Omental fat pad (tissue), 4 donors: ENCODE measurements around the gene MLH3. TPM values are rescaled to one million over a fixed set of nuclear protein-coding genes. Genes with fewer than 3 reads are reported as not detected.
A peak's percentile ranks its signal among the peaks of the same experiment; 100 is the strongest.

Source experiments
- ATAC-seq: fragments of 150-250 bp; one replicate; pipeline ENCODE4 v1.9.1; 2016; ENCODE audit warnings: mild to moderate bottlenecking, moderate library complexity; ENCODE audit not compliant: low FRiP score
- DNase-seq: peaks from one replicate; pipeline ENCODE4 v3.0.0-alpha.2; 2019; ENCODE audit warnings: low spot score
- CTCF ChIP-seq, 3 donors: fragments of 450-650 bp; IDR thresholded peaks; one replicate each; pipeline ENCODE4 v1.5.1; 2016 to 2017; ENCODE audit warnings: antibody characterized with exemption in 3 of 3, mild to moderate bottlenecking in 3 of 3, moderate library complexity in 2 of 3
- total RNA-seq, 4 donors: library from RNA; depleted of rRNA; stranded (reverse); fragments of >200 nt; gene quantifications; one replicate each; pipeline ENCODE4 v1.1.0, GENCODE V29; 2016

The MLH3 gene
- total RNA-seq, 4 donors from 2014 or later: 20.4 to 47.1 (median 24.4) TPM

GRCh38 chr14:75067212-75067611 lies 15.9 kb upstream of the MLH3 start:
- DNase-seq (no peak), ATAC-seq (no peak)
- no peak for TF ChIP-seq CTCF (IDR thresholded peaks at IDR 0.05)

DNA sequence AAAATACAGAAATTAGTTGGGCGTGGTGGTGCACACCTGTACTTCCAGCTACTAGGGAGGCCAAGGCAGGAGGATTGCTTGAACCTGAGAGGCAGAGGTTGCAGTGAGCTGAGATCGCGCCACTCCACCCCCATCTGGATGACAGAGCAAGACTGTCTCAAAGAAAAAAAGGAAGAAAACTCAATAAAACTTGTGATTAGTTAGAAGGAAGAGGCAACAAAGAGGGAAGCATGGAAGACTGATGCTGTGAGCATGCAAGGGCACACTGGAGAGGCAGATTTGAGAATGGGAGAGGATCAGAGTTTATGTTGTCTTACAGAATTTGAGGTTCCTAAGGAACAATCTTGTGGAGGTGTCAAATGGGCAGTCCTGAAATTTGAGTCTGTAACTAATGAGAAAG lies 15.4 kb upstream of the MLH3 start:
- DNase-seq (no peak), ATAC-seq (no peak)
- TF ChIP-seq CTCF (IDR thresholded peaks at IDR 0.05): no peak

- DNase-seq (no peak), ATAC-seq (no peak)
- no peak for TF ChIP-seq CTCF (IDR thresholded peaks at IDR 0.05)
Measured at GRCh38 chr14:75064205-75064567, 12.9 kb upstream of the MLH3 start.

GRCh38 chr14:75063491-75064204 lies 12.4 kb upstream of the MLH3 start, which contains the start of gene ACYP1:
ACYP1 (minus strand) TSS chr14:75064024; CDS start chr14:75063553, 471 bp downstream.
- no peak for TF ChIP-seq CTCF (IDR thresholded peaks at IDR 0.05)
- peak; percentile 94 for ATAC-seq
- peak; percentile 84 for DNase-seq

DNA sequence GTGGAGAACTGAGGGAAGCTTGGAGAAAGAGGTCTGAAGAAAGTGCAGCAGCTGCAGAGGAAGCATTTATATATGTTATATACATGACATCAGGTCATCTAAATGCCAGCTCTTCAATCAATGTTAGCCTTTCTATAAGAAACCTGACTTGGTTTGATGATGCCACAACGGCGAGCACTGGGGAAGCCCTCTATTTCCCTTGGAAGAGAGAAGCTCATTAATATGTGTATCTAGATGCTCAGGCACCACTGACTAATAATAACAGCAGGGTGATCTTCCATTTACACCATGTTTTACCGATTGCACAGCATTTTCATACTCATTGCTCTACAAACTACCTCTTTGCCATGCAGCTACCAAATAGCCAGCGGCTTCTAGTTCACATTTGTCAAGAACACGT lies 11.7 kb upstream of the MLH3 start:
- no peak for TF ChIP-seq CTCF (IDR thresholded peaks at IDR 0.05)
- DNase-seq: no peak

GRCh38 chr14:75060420-75060819 lies 9.2 kb upstream of the MLH3 start:
- ATAC-seq (no peak), DNase-seq (no peak)
- TF ChIP-seq CTCF (IDR thresholded peaks at IDR 0.05): no peak

More for the DNA sequence above, 11.7 kb upstream of the MLH3 start:
- no peak for ATAC-seq

GRCh38 chr14:75059642-75060041 lies 8.4 kb upstream of the MLH3 start:
- no peak for TF ChIP-seq CTCF (IDR thresholded peaks at IDR 0.05)
- DNase-seq (no peak), ATAC-seq (no peak)
